Loucy (cell line): ENCODE results near the gene MYF6.
"Not testable (repeated sequence)": the region's sequence is repeated elsewhere in the genome, so short reads cannot be mapped to it uniquely, and the experiment has no call there.

ENCODE experiments used
- EZH2phosphoT487 ChIP-seq: fragments of 200-600 bp; IDR thresholded peaks from 2 replicates; pipeline ENCODE4 v1.6.1; 2018; ENCODE audit warnings: antibody characterized with exemption, mild to moderate bottlenecking, moderate library complexity, borderline replicate concordance
- TF ChIP-seq, protein P1 (sequence below): fragments of 200-600 bp; sonication (generic); conservative IDR thresholded peaks from 2 replicates; pipeline ENCODE4 v1.5.1; 2014; ENCODE audit warnings: mild to moderate bottlenecking, antibody characterized with exemption, low read length

- TF ChIP-seq, protein P1, sequence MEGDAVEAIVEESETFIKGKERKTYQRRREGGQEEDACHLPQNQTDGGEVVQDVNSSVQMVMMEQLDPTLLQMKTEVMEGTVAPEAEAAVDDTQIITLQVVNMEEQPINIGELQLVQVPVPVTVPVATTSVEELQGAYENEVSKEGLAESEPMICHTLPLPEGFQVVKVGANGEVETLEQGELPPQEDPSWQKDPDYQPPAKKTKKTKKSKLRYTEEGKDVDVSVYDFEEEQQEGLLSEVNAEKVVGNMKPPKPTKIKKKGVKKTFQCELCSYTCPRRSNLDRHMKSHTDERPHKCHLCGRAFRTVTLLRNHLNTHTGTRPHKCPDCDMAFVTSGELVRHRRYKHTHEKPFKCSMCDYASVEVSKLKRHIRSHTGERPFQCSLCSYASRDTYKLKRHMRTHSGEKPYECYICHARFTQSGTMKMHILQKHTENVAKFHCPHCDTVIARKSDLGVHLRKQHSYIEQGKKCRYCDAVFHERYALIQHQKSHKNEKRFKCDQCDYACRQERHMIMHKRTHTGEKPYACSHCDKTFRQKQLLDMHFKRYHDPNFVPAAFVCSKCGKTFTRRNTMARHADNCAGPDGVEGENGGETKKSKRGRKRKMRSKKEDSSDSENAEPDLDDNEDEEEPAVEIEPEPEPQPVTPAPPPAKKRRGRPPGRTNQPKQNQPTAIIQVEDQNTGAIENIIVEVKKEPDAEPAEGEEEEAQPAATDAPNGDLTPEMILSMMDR, result not testable (repeated sequence)
- not testable (repeated sequence) for TF ChIP-seq EZH2phosphoT487
Measured at GRCh38 chr12:80676042-80676636, 31.3 kb upstream of the MYF6 start.
